Stimulated activated memory B cell treated with anti-CD40 and anti-IgM and Interleukin-4, amounts not matched to agents 10 μg/mL and 1 μg/mL and 100 μg/mL, for 72 hours (primary cell): Measurements from ENCODE around the gene SLC24A4.
A peak's percentile ranks its signal among the peaks of the same experiment; 100 is the strongest.
"Not testable (repeated sequence)": the region's sequence is repeated elsewhere in the genome, so short reads cannot be mapped to it uniquely, and the experiment has no call there.

Source experiments
- ATAC-seq: fragments of 150-1000 bp; cut with Tn5 transposase; 2 replicates; pipeline ENCODE4 v1.10.0; 2021
- H3K27ac Mint-ChIP-seq: one replicate; pipeline ENCODE4 v1.8.0; 2022; ENCODE audit warnings: mild to moderate bottlenecking, mixed read lengths
- H3K27me3 Mint-ChIP-seq: one replicate; pipeline ENCODE4 v1.8.0; 2022; ENCODE audit warnings: mixed read lengths
- H3K36me3 Mint-ChIP-seq: one replicate; pipeline ENCODE4 v1.8.0; 2022; ENCODE audit warnings: mixed read lengths
- H3K4me1 Mint-ChIP-seq: one replicate; pipeline ENCODE4 v1.8.0; 2022; ENCODE audit warnings: mixed read lengths
- H3K4me3 Mint-ChIP-seq: one replicate; pipeline ENCODE4 v1.8.0; 2022; ENCODE audit warnings: mild to moderate bottlenecking, moderate library complexity, mixed read lengths
- H3K9me3 Mint-ChIP-seq: one replicate; pipeline ENCODE4 v1.8.0; 2022; ENCODE audit warnings: mixed read lengths

The SLC24A4 gene

DNA sequence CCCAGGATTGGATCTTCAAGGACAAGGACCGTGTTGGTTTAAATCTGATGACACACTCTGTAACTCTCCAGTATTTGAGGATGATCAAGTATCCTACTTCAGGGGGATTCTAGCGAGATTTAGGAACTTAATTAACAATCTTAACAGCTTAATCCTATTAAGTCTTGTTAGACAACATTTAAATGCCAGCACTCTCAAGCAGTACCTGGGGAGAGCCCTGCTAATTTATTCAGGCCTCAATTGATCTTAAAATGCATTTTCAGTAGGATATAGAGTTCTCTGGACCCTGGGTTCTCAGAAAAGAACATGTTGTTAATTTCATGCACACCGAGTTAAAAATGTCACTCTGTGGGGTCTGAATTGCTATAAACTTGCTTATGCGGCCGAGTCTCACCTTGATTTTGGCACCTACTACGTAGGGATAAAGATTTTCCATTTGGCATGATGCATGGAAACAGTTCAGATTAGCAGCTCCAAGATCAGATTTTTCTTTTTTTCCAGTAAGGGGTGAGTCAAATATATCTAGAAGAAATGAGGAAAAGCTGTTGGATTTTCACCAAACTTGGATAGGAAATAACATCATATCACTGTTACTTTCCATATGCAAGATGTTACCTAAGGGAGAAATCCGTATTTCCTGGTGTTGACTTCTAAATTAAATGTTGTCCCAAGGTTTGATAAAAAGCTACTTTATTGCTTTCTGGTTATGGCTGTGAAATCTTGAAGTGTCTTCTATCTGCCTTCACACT is 76.1 kb downstream of the SLC24A4 start:
- Mint-ChIP-seq H3K4me1 (peaks cover 38% of the 10 kb centered on the region), H3K4me3 (no peak overlapping the region), H3K27ac (peak overlapping the region; percentile 75), H3K27me3 (no peaks in the 10 kb centered on the region), H3K9me3 (peaks cover 2% of the 10 kb centered on the region), H3K36me3 (no peaks in the 10 kb centered on the region)
- no peak for ATAC-seq

GRCh38 chr14:92400579-92401444 is 77.8 kb downstream of the SLC24A4 start:
- H3K4me3 Mint-ChIP-seq: peak overlapping the region; percentile 22
- ATAC-seq: peak; percentile 88
- H3K27me3 Mint-ChIP-seq: no peaks in the 10 kb centered on the region
- no peaks in the 10 kb centered on the region for H3K36me3 Mint-ChIP-seq
- H3K27ac Mint-ChIP-seq: peak overlapping the region; percentile 75
- H3K4me1 Mint-ChIP-seq: peaks cover 38% of the 10 kb centered on the region
- peaks cover 5% of the 10 kb centered on the region for H3K9me3 Mint-ChIP-seq

GRCh38 chr14:92401561-92401960 is 78.6 kb downstream of the SLC24A4 start:
- Mint-ChIP-seq H3K36me3 (no peaks in the 10 kb centered on the region), H3K4me1 (peaks cover 38% of the 10 kb centered on the region), H3K9me3 (peaks cover 5% of the 10 kb centered on the region), H3K4me3 (no peak overlapping the region), H3K27me3 (no peaks in the 10 kb centered on the region), H3K27ac (peak overlapping the region; percentile 75)
- ATAC-seq: no peak

GRCh38 chr14:92402500-92402899 is 79.5 kb downstream of the SLC24A4 start:
- not testable (repeated sequence) for ATAC-seq, H3K27ac Mint-ChIP-seq, H3K36me3 Mint-ChIP-seq, H3K4me3 Mint-ChIP-seq, H3K27me3 Mint-ChIP-seq
- Mint-ChIP-seq H3K4me1 (peaks cover 42% of the 10 kb centered on the region), H3K9me3 (peaks cover 12% of the 10 kb centered on the region)

GRCh38 chr14:92404018-92404417 is 81.1 kb downstream of the SLC24A4 start:
- no peak overlapping the region for H3K4me3 Mint-ChIP-seq
- no peaks in the 10 kb centered on the region for H3K27me3 Mint-ChIP-seq
- ATAC-seq: no peak
- peaks cover 7% of the 10 kb centered on the region for H3K36me3 Mint-ChIP-seq
- H3K4me1 Mint-ChIP-seq: peaks cover 35% of the 10 kb centered on the region
- H3K27ac Mint-ChIP-seq: no peak overlapping the region
- peaks cover 12% of the 10 kb centered on the region for H3K9me3 Mint-ChIP-seq

DNA sequence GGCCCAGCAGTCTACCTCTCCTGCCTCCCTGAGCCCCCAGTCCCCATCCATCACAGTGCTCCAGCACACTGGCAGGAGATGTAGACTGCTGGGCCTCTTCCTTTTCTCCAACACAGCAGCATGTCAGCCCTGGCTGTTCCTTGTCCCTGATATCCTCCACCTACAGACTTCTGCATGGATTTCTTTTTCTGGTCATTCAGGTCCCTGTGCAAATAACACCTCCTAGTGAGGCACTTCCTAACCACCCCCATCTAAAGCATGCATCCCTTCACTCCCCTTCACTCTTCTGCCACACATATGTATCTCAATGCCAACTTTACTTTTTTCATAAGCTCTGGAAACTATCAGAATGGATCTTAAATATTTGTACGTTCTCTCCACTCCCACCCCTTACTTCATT is 81.5 kb downstream of the SLC24A4 start:
- Mint-ChIP-seq H3K4me1 (peaks cover 31% of the 10 kb centered on the region), H3K27ac (no peak overlapping the region), H3K4me3 (no peak overlapping the region), H3K27me3 (no peaks in the 10 kb centered on the region), H3K36me3 (peaks cover 7% of the 10 kb centered on the region), H3K9me3 (peaks cover 12% of the 10 kb centered on the region)
- no peak for ATAC-seq

DNA sequence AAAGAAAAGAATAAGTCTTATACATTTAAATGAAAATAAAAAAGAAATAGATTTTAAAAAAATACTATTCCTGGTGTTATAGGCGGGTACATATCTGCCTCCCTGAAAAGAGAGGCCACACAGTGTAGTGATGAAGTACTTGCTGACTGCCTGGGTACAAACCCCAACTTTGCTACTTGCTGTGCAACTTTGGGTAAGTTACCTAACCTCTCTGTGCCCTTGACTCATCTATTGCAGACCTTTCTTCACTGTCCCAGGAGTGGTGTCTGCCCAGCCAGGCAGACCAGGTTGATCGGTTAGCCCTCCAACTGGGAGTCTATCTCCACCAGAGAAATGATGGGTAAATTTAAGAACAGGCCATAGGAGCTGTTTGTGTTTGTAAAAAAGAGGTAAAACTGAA is 82.0 kb downstream of the SLC24A4 start:
- peaks cover 12% of the 10 kb centered on the region for H3K9me3 Mint-ChIP-seq
- H3K27me3 Mint-ChIP-seq: no peaks in the 10 kb centered on the region
- no peak for ATAC-seq
- peaks cover 7% of the 10 kb centered on the region for H3K36me3 Mint-ChIP-seq
- peaks cover 26% of the 10 kb centered on the region for H3K4me1 Mint-ChIP-seq
- no peak overlapping the region for H3K4me3 Mint-ChIP-seq
- H3K27ac Mint-ChIP-seq: no peak overlapping the region

DNA sequence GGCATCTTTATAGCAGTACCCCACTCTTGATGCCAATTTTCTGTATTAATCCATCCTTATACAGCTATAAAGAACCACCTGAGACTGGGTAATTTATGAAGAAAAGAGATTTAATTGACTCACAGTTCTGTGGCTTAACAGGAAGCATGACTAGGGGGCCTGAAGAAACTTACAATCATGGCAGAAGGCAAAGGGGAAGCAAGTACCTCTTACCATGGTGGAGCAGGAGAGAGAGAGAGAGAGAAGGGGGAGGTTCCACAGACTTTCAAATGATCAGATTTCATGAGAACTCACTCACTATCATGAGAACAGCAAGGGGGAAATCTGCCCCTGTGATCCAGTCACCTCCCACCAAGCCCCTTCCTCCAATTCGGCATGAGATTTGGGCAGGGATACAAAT is 84.4 kb downstream of the SLC24A4 start:
- peaks cover 7% of the 10 kb centered on the region for H3K36me3 Mint-ChIP-seq
- no peak overlapping the region for H3K27ac Mint-ChIP-seq
- H3K9me3 Mint-ChIP-seq: peaks cover 11% of the 10 kb centered on the region
- peaks cover under 1% of the 10 kb centered on the region for H3K27me3 Mint-ChIP-seq
- peaks cover 8% of the 10 kb centered on the region for H3K4me1 Mint-ChIP-seq
- ATAC-seq: no peak
- H3K4me3 Mint-ChIP-seq: no peak overlapping the region

- no peak overlapping the region for H3K27ac Mint-ChIP-seq
- ATAC-seq: no peak
- peaks cover 8% of the 10 kb centered on the region for H3K4me1 Mint-ChIP-seq
- no peak overlapping the region for H3K4me3 Mint-ChIP-seq
- H3K9me3 Mint-ChIP-seq: peaks cover 10% of the 10 kb centered on the region
- peaks cover 15% of the 10 kb centered on the region for H3K27me3 Mint-ChIP-seq
- H3K36me3 Mint-ChIP-seq: peaks cover 7% of the 10 kb centered on the region
These were observed 86.1 kb downstream of the SLC24A4 start for GRCh38 chr14:92409043-92409442.

DNA sequence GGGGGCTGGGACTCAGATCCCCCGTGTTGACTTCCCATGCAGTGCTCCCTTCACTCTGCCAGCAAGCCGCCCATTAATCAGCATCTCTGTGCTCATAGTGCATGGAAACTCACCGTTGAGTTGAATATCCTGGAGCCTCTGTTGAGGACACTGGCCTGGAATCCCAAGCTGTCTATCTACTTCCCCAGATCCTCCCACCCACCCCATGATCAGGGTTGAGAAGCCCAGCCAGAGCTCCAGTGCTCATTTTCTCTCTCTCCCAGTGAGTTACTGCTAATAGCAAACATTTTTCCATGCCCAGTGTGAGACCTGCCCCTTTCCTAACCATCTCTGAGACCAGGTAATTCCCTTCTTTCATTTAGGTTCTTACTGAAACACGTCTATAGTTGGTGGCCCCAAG is 88.2 kb downstream of the SLC24A4 start:
- H3K4me3 Mint-ChIP-seq: no peak overlapping the region
- peaks cover 7% of the 10 kb centered on the region for H3K36me3 Mint-ChIP-seq
- H3K4me1 Mint-ChIP-seq: peaks cover 16% of the 10 kb centered on the region
- peaks cover 10% of the 10 kb centered on the region for H3K9me3 Mint-ChIP-seq
- H3K27me3 Mint-ChIP-seq: peaks cover 15% of the 10 kb centered on the region
- H3K27ac Mint-ChIP-seq: no peak overlapping the region
- ATAC-seq: no peak

DNA sequence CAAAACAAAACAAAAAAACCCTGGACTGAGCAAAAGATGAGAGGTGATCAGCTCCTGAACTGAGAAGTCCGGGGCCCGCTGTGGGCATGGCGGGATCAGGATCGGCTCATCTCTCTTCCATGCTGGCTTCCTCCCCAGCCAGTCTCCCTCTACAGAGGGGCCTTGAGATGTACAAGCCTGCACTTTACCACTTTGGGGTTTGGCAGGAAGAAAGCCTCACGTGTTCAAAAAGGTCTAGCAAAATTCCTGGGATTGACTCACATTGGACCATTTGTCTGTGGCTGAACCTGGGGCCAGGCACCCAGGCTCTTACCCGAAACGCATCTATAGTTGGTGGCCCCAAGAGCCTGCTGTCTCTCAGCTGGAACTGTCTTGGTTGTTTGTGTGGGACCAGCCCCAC is 89.0 kb downstream of the SLC24A4 start:
- Mint-ChIP-seq H3K27ac (no peak overlapping the region), H3K36me3 (peaks cover 6% of the 10 kb centered on the region), H3K27me3 (peaks cover 15% of the 10 kb centered on the region), H3K9me3 (peaks cover 8% of the 10 kb centered on the region), H3K4me1 (peaks cover 16% of the 10 kb centered on the region), H3K4me3 (no peak overlapping the region)
- no peak for ATAC-seq

DNA sequence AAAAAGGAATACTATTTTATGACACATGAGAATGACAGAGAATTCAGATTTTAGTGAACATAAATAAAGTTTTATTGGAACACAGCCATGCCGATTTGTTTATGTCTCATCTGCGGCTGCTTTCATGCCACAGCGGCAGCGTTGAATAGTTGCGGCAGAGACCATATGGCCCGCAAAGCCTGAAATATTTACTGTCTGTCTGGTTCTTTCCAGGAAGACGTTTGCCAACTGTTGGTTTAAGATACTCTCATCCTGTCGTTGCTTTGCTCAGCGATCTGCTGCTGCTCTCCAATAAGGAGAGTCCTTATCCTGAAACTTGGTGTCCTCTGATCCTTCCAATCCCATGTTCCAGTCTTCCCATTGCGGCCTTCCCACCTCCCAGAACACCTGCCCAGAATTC is 89.9 kb downstream of the SLC24A4 start:
- H3K4me3 Mint-ChIP-seq: no peak overlapping the region
- peaks cover 2% of the 10 kb centered on the region for H3K9me3 Mint-ChIP-seq
- ATAC-seq: no peak
- H3K4me1 Mint-ChIP-seq: peaks cover 9% of the 10 kb centered on the region
- no peaks in the 10 kb centered on the region for H3K36me3 Mint-ChIP-seq
- no peak overlapping the region for H3K27ac Mint-ChIP-seq
- H3K27me3 Mint-ChIP-seq: peaks cover 15% of the 10 kb centered on the region

DNA sequence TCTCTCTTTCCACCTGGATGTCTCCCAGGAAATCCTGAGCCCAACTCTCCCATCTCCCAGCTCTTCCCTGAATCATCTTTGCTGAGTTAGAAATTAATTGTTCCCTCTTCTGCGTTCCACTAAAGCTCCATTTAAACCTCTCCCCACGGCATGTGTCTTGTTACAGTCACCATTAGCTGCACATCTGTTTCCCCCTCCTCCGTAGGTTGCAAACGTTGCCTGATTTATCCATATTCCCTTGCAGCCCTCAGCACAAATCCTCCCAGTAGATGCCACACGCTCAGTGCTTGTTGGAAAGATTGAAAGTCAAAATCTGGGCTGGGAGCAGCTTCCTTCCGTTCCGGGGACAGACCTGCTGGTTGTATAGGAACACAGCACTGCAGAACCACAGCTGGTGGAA is 90.4 kb downstream of the SLC24A4 start:
- no peak overlapping the region for H3K27ac Mint-ChIP-seq
- no peaks in the 10 kb centered on the region for H3K36me3 Mint-ChIP-seq
- H3K27me3 Mint-ChIP-seq: peaks cover 15% of the 10 kb centered on the region
- no peak for ATAC-seq
- peaks cover 2% of the 10 kb centered on the region for H3K9me3 Mint-ChIP-seq
- H3K4me3 Mint-ChIP-seq: no peak overlapping the region
- H3K4me1 Mint-ChIP-seq: peaks cover 9% of the 10 kb centered on the region

GRCh38 chr14:92414690-92415445 is 91.9 kb downstream of the SLC24A4 start:
- ATAC-seq: peak; percentile 79
- no peaks in the 10 kb centered on the region for H3K36me3 Mint-ChIP-seq
- peaks cover 2% of the 10 kb centered on the region for H3K9me3 Mint-ChIP-seq
- peaks cover 9% of the 10 kb centered on the region for H3K4me1 Mint-ChIP-seq
- H3K4me3 Mint-ChIP-seq: no peak overlapping the region
- H3K27me3 Mint-ChIP-seq: peaks cover 15% of the 10 kb centered on the region
- no peak overlapping the region for H3K27ac Mint-ChIP-seq

GRCh38 chr14:92415969-92416368 is 93.0 kb downstream of the SLC24A4 start:
- Mint-ChIP-seq H3K9me3 (peaks cover 2% of the 10 kb centered on the region), H3K4me3 (no peak overlapping the region), H3K36me3 (no peaks in the 10 kb centered on the region), H3K27ac (no peak overlapping the region), H3K4me1 (peaks cover 9% of the 10 kb centered on the region), H3K27me3 (peaks cover 15% of the 10 kb centered on the region)
- ATAC-seq: no peak
